CD4-positive, alpha-beta memory T cell (primary cell): ENCODE results near the gene HMOX2. TPM values are rescaled to one million over a fixed set of nuclear protein-coding genes. Genes with fewer than 3 reads are reported as not detected.

Experiments
- CTCF ChIA-PET: fragments of 350-600 bp; sonication (Branson Sonifier 250); formaldehyde crosslinking; loops from one replicate; lab custom pipeline; 2021; ENCODE audit warnings: inconsistent platforms; ENCODE audit not compliant: partially characterized antibody; lab: Charles Lee
- POLR2A ChIA-PET: fragments of 350-600 bp; sonication (Branson Sonifier 250); formaldehyde crosslinking; loops from one replicate; lab custom pipeline; 2021; ENCODE audit not compliant: partially characterized antibody; lab: Charles Lee
- DNase-seq, 5 donors: peaks; one replicate each; pipeline versions ENCODE4 v3.0.0 to v3.0.0-alpha.2; 2020 to 2022; ENCODE audit warnings: mixed read lengths in 1 of 5
- H3K27ac ChIP-seq: one replicate; pipeline ENCODE4 v1.7.0; 2013; ENCODE audit warnings: low read depth, low read length
- H3K27me3 ChIP-seq: 2 replicates; pipeline ENCODE4 v1.7.0; 2013; ENCODE audit warnings: mild to moderate bottlenecking, low read length, moderate library complexity; ENCODE audit not compliant: insufficient read depth
- H3K36me3 ChIP-seq: 2 replicates; pipeline ENCODE4 v1.7.0; 2013; ENCODE audit warnings: mild to moderate bottlenecking, low read length, moderate library complexity; ENCODE audit not compliant: insufficient read depth
- H3K4me1 ChIP-seq: 2 replicates; pipeline ENCODE4 v1.7.0; 2013; ENCODE audit warnings: mild to moderate bottlenecking, low read length, moderate library complexity; ENCODE audit not compliant: insufficient read depth
- H3K4me3 ChIP-seq, 2 donors: one replicate each; pipeline ENCODE4 v1.7.0; 2013; ENCODE audit warnings: low read length in 2 of 2, mild to moderate bottlenecking in 1 of 2
- H3K9me3 ChIP-seq, 2 donors: one replicate each; pipeline ENCODE4 v1.7.0; 2013; ENCODE audit warnings: low read length in 2 of 2, control low read depth in 1 of 2; ENCODE audit not compliant: control insufficient read depth in 1 of 2
- H3K27ac Mint-ChIP-seq, 7 donors: one replicate each; pipeline ENCODE4 v1.8.0; 2020 to 2021; ENCODE audit warnings: mixed read lengths in 7 of 7, mild to moderate bottlenecking in 6 of 7, inconsistent platforms in 3 of 7, moderate library complexity in 3 of 7
- H3K27me3 Mint-ChIP-seq, 2 donors: one replicate each; pipeline ENCODE4 v1.8.0; 2020 to 2021; ENCODE audit warnings: mixed read lengths in 2 of 2
- H3K36me3 Mint-ChIP-seq, 2 donors: one replicate each; pipeline ENCODE4 v1.8.0; 2020 to 2021; ENCODE audit warnings: mixed read lengths in 2 of 2, inconsistent platforms in 1 of 2, mild to moderate bottlenecking in 1 of 2
- H3K4me1 Mint-ChIP-seq, 4 donors: one replicate each; pipeline ENCODE4 v1.8.0; 2020 to 2021; ENCODE audit warnings: mixed read lengths in 4 of 4, mild to moderate bottlenecking in 1 of 4
- H3K4me3 Mint-ChIP-seq, 8 donors: one replicate each; pipeline ENCODE4 v1.8.0; 2020 to 2021; ENCODE audit warnings: mixed read lengths in 8 of 8, mild to moderate bottlenecking in 7 of 8, moderate library complexity in 6 of 8, inconsistent platforms in 3 of 8
- H3K9me3 Mint-ChIP-seq, 8 donors: one replicate each; pipeline ENCODE4 v1.8.0; 2020 to 2021; ENCODE audit warnings: mixed read lengths in 8 of 8, mild to moderate bottlenecking in 5 of 8, inconsistent platforms in 3 of 8, moderate library complexity in 1 of 8
- intact Hi-C: fragments of 100-400 bp; cut with micrococcal nuclease; formaldehyde crosslinking; loops from one replicate; pipeline ENCODE4 v1.15.1; 2023
- polyA plus RNA-seq, 2 donors: library from polyadenylated mRNA; unstranded; fragments of 300-500 nt; fragmentation: Illumina TruSeq; gene quantifications; one replicate each; pipeline ENCODE4 v1.2.3, GENCODE V29; 2021
- total RNA-seq, 2 experiments: library from RNA; stranded (reverse); gene quantifications; one replicate each; pipeline ENCODE4 v1.2.3, GENCODE V29; 2021

Gene HMOX2
- total and polyA plus RNA-seq, 4 experiments from 2014 or later = 64.1 to 206 (median 118) TPM

DNA sequence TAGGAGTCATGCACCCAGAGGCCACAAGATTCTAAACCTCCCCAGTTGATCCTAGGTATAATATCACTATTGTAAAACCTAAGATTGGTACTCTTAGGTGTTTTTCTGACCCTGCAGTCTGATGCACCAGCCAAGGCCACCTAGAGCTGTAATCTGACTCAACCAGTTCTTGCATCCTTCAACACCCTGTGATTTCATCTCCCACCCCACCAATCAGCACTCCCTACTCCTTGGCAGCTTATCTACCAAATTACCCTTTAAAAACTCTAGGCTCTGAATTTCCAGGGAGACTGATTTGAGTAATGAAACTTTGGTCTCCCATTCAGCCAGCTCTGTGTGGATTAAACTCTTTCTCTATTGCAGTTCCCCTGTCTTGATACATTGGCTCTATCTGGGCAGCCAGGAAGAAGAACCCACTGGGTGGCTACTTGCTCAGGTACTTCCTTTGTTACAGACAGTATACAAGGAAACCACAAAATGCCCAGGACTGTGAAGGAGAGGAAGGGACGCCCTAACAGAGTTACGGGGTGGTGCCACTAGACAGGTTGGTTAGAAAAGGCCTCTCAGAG lies 63.6 kb downstream of the HMOX2 start:
- H3K4me1 ChIP-seq = peaks cover 24% of the 10 kb centered on the region
- POLR2A ChIA-PET = interaction anchor here (1.0 to 4.6 kb wide), 4 partner anchors 9 to 125 kb away, joined by 3 to 36 read pairs (median 14); partner anchors contain the start of gene CORO7
- peak overlapping the region in 4 of 7 donors; percentile 70 to 89 (median 77) for H3K27ac Mint-ChIP-seq

GRCh38 chr16:4544473-4544872 lies 68.3 kb downstream of the HMOX2 start:
- Histone ChIP-seq H3K9me3 (no peaks in the 10 kb centered on the region), H3K27ac (no peak overlapping the region), H3K4me3 (no peak overlapping the region), H3K4me1 (peaks cover 6% of the 10 kb centered on the region), H3K36me3 (no peaks in the 10 kb centered on the region), H3K27me3 (no peaks in the 10 kb centered on the region)
- Mint-ChIP-seq H3K36me3 (no peaks in the 10 kb centered on the region), H3K27ac (no peak overlapping the region), H3K9me3 (peaks cover 0 to 6% (median 0%) of the 10 kb centered on the region in 8 donors), H3K27me3 (no peaks in the 10 kb centered on the region), H3K4me3 (no peak overlapping the region), H3K4me1 (peaks cover 2 to 7% (median 4%) of the 10 kb centered on the region in 4 donors)
- DNase-seq = no peak
- POLR2A ChIA-PET = no interaction called here
- intact Hi-C loops = no loop called here
- CTCF ChIA-PET = interaction anchor here (1.1 to 10.8 kb wide), 4 partner anchors 38 to 185 kb away, joined by 3 to 203 read pairs (median 4); no protein-coding TSS in a partner anchor

More for the DNA sequence above, 63.6 kb downstream of the HMOX2 start:
- CTCF ChIA-PET = interaction anchor here (0.8 to 2.5 kb wide), 5 partner anchors 9 to 34 kb away, joined by 3 to 12 read pairs (median 6); no protein-coding TSS in a partner anchor
- Histone ChIP-seq H3K4me3 (no peak overlapping the region), H3K27ac (no peak overlapping the region), H3K9me3 (no peaks in the 10 kb centered on the region), H3K27me3 (no peaks in the 10 kb centered on the region), H3K36me3 (no peaks in the 10 kb centered on the region)
- H3K4me3 Mint-ChIP-seq = peak overlapping the region in 3 of 8 donors; percentile 34 to 63 (median 62)
- intact Hi-C loops = loop anchor here (2.0 kb wide), 2 partner anchors 77 to 115 kb away; partner anchors contain the start of gene DNAJA3
- no peaks in the 10 kb centered on the region for H3K27me3 Mint-ChIP-seq
- H3K4me1 Mint-ChIP-seq = peaks cover 16 to 28% (median 23%) of the 10 kb centered on the region in 4 donors
- peaks cover 0 to 6% (median 0%) of the 10 kb centered on the region in 8 donors for H3K9me3 Mint-ChIP-seq
- DNase-seq = no peak
- peaks cover 0 to 10% of the 10 kb centered on the region in 2 donors for H3K36me3 Mint-ChIP-seq

- DNase-seq = no peak
- intact Hi-C loops = loop anchor here (1.0 to 2.0 kb wide), 4 partner anchors 42 to 260 kb away; partner anchors contain the start of gene HMOX2
These were observed 71.9 kb downstream of the HMOX2 start for GRCh38 chr16:4548124-4548523.

DNA sequence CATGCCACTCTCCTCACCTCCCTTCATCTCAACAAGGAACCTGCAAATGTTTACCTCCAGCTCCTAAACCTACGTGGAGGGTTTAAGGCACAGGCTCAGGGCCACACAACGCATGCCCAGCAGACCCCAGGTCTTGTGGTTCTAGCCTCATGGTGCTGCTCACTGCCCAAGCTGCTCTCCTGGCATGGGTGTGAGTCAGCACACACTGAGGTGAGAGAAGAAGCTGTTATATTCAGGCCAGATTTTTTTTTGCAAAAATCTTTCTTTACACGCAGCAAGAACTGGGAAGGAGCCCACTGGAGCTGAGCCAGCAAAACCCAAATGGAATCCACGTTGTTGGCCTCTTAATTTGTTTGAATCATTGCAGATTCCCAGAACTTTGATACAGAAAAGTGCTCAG lies 74.4 kb downstream of the HMOX2 start:
- Mint-ChIP-seq H3K9me3 (peaks cover 0 to 2% (median 0%) of the 10 kb centered on the region in 8 donors), H3K27me3 (no peaks in the 10 kb centered on the region), H3K36me3 (no peaks in the 10 kb centered on the region), H3K4me1 (peaks cover 4 to 7% (median 5%) of the 10 kb centered on the region in 4 donors), H3K27ac (peak overlapping the region in 2 of 7 donors; percentile 46 to 88), H3K4me3 (no peak overlapping the region)
- Histone ChIP-seq H3K4me3 (no peak overlapping the region), H3K27ac (no peak overlapping the region), H3K9me3 (no peaks in the 10 kb centered on the region), H3K27me3 (no peaks in the 10 kb centered on the region), H3K4me1 (peaks cover 6% of the 10 kb centered on the region), H3K36me3 (no peaks in the 10 kb centered on the region)
- no peak for DNase-seq
- intact Hi-C loops = no loop called here
- POLR2A ChIA-PET = interaction anchor here (0.6 to 1.3 kb wide), 2 partner anchors 63 to 135 kb away, joined by 3 to 5 read pairs; no protein-coding TSS in a partner anchor
- CTCF ChIA-PET = interaction anchor here (0.9 to 10.8 kb wide), 12 partner anchors 11 to 191 kb away, joined by 3 to 203 read pairs (median 4); partner anchors contain the start of gene HMOX2

More at GRCh38 chr16:4548124-4548523, 71.9 kb downstream of the HMOX2 start:
- no peak overlapping the region for H3K27ac Mint-ChIP-seq
- ChIA-PET CTCF (interaction anchor here (0.6 to 10.8 kb wide), 30 partner anchors 8 to 409 kb away, joined by 3 to 203 read pairs (median 6); partner anchors contain the start of genes CDIP1, CORO7, HMOX2 and MGRN1), POLR2A (interaction anchor here (0.9 to 2.7 kb wide), 7 partner anchors 10 to 114 kb away, joined by 3 to 17 read pairs (median 4); partner anchors contain the start of genes CDIP1 and HMOX2)
- Histone ChIP-seq H3K27ac (no peak overlapping the region), H3K36me3 (no peaks in the 10 kb centered on the region), H3K27me3 (no peaks in the 10 kb centered on the region), H3K9me3 (no peaks in the 10 kb centered on the region), H3K4me1 (peaks cover 6% of the 10 kb centered on the region), H3K4me3 (no peak overlapping the region)
- peaks cover 0 to 2% (median 0%) of the 10 kb centered on the region in 8 donors for H3K9me3 Mint-ChIP-seq
- no peaks in the 10 kb centered on the region for H3K36me3 Mint-ChIP-seq
- H3K4me3 Mint-ChIP-seq = no peak overlapping the region
- no peaks in the 10 kb centered on the region for H3K27me3 Mint-ChIP-seq
- peaks cover 4 to 7% (median 5%) of the 10 kb centered on the region in 4 donors for H3K4me1 Mint-ChIP-seq

DNA sequence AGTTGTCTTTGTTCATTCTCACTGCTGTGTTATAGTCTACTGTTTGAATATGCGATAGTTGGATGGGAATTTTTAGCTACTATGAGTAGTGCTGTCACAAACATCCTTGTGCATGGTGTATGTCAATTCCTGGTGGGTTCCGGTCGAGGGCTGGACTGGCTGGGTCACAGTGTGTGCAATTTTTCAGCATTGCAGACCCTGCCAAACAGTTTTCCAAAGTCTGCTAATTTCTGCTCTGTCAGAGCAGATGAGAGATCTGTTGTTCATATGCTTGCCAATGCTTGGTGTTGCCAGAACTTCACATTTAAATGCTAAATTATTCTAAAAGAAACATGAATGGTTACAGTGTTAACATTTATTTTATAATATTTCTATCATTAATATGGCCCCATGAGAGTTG lies 76.3 kb downstream of the HMOX2 start:
- DNase-seq = no peak
- Histone ChIP-seq H3K4me1 (peaks cover 6% of the 10 kb centered on the region), H3K36me3 (no peaks in the 10 kb centered on the region), H3K27ac (no peak overlapping the region), H3K4me3 (no peak overlapping the region), H3K9me3 (no peaks in the 10 kb centered on the region), H3K27me3 (no peaks in the 10 kb centered on the region)
- H3K36me3 Mint-ChIP-seq = no peaks in the 10 kb centered on the region
- H3K27me3 Mint-ChIP-seq = no peaks in the 10 kb centered on the region
- CTCF ChIA-PET = interaction anchor here (0.7 to 10.8 kb wide), 6 partner anchors 33 to 150 kb away, joined by 3 to 203 read pairs (median 4); no protein-coding TSS in a partner anchor
- POLR2A ChIA-PET = interaction anchor here (1.7 kb wide), 1 partner anchor 14 kb away, joined by 6 read pairs; the partner anchor contains the start of gene CDIP1
- H3K4me3 Mint-ChIP-seq = no peak overlapping the region
- H3K27ac Mint-ChIP-seq = no peak overlapping the region
- peaks cover 0 to 2% (median 0%) of the 10 kb centered on the region in 8 donors for H3K9me3 Mint-ChIP-seq
- intact Hi-C loops = no loop called here
- H3K4me1 Mint-ChIP-seq = peaks cover 4 to 7% (median 5%) of the 10 kb centered on the region in 4 donors

- ChIA-PET POLR2A (no interaction called here), CTCF (interaction anchor here (1.0 to 1.2 kb wide), 2 partner anchors 50 to 196 kb away, joined by 4 to 6 read pairs; no protein-coding TSS in a partner anchor)
- no peak for DNase-seq
- peaks cover 0 to 2% (median 0%) of the 10 kb centered on the region in 8 donors for H3K9me3 Mint-ChIP-seq
- H3K4me3 Mint-ChIP-seq = no peak within 1 kb of the TSS
- no peaks in the 10 kb centered on the region for H3K27me3 Mint-ChIP-seq
- Histone ChIP-seq H3K36me3 (no peaks in the 10 kb centered on the region), H3K4me1 (no peaks in the 10 kb centered on the region), H3K27me3 (no peaks in the 10 kb centered on the region), H3K27ac (no peak within 1 kb of the TSS), H3K4me3 (no peak within 1 kb of the TSS), H3K9me3 (no peaks in the 10 kb centered on the region)
- no peak within 1 kb of the TSS for H3K27ac Mint-ChIP-seq
- H3K36me3 Mint-ChIP-seq = no peaks in the 10 kb centered on the region
- intact Hi-C loops = no loop called here
- peaks cover 0 to 1% (median 0%) of the 10 kb centered on the region in 4 donors for H3K4me1 Mint-ChIP-seq
These were observed 79.9 kb downstream of the HMOX2 start, which contains the start of gene C16orf96 for GRCh38 chr16:4556112-4556511. Gene C16orf96 (plus strand): TSS chr16:4556340. CDS start chr16:4556490, 150 bp downstream.
